Heart left ventricle (tissue), 16 donors: ENCODE data around the gene TGFB2. TPM values are rescaled to one million over a fixed set of nuclear protein-coding genes. Genes with fewer than 3 reads are reported as not detected.

Experiments used
- ATAC-seq, 4 donors: fragments of 200-7000 bp; cut with Tn5 transposase; one replicate each; pipeline ENCODE4 v1.9.1; 2020 to 2022; ENCODE audit warnings: moderate library complexity in 4 of 4, mild to moderate bottlenecking in 3 of 4, moderate number of reproducible peaks in 1 of 4
- DNase-seq, 5 donors: peaks; one replicate each; pipeline ENCODE4 v3.0.0-alpha.2; 2020
- H3K27ac ChIP-seq, 12 donors: fragments of 200-600 bp; sonication (generic) in 4 of 12; one replicate each; pipeline versions ENCODE4 v1.5.0 to v1.8.0; 2016 to 2022; ENCODE audit warnings: mild to moderate bottlenecking in 2 of 12
- H3K27me3 ChIP-seq, 9 donors: fragments of 200-600 bp; sonication (generic) in 2 of 9; one replicate each; pipeline versions ENCODE4 v1.5.1 to v1.8.0; 2016 to 2022; ENCODE audit warnings: mild to moderate bottlenecking in 3 of 9
- H3K36me3 ChIP-seq, 9 donors: fragments of 200-600 bp; sonication (generic) in 2 of 9; one replicate each; pipeline versions ENCODE4 v1.5.0 to v1.8.0; 2018 to 2022; ENCODE audit warnings: mild to moderate bottlenecking in 2 of 9
- H3K4me1 ChIP-seq, 12 donors: fragments of 200-600 bp; sonication (generic) in 4 of 12; one replicate each; pipeline versions ENCODE4 v1.5.0 to v1.8.0; 2016 to 2022; ENCODE audit warnings: mild to moderate bottlenecking in 3 of 12
- H3K4me3 ChIP-seq, 12 donors: fragments of 200-600 bp; sonication (generic) in 4 of 12; one replicate each; pipeline versions ENCODE4 v1.5.0 to v1.8.0; 2017 to 2022; ENCODE audit warnings: mild to moderate bottlenecking in 9 of 12, moderate library complexity in 4 of 12
- H3K9me3 ChIP-seq, 12 donors: fragments of 200-600 bp; sonication (generic) in 4 of 12; one replicate each; pipeline versions ENCODE4 v1.5.0 to v1.8.0; 2016 to 2022; ENCODE audit warnings: mild to moderate bottlenecking in 1 of 12
- POLR2A ChIP-seq, 2 donors: fragments of 450-650 bp; IDR thresholded peaks; one replicate each; pipeline ENCODE4 v1.6.1; 2017; ENCODE audit warnings: antibody characterized with exemption in 2 of 2, mild to moderate bottlenecking in 2 of 2, moderate library complexity in 2 of 2
- WGBS, 4 donors: extraction: QIAGEN DNeasy Blood & Tissue Kit in 2 of 4; methylation state at CpG; one replicate each; pipeline versions ENCODE4 v1.1.5 to v1.1.7; 2013 to 2018; 5-methylcytosine and 5-hydroxymethylcytosine counted together
- intact Hi-C, 10 donors: fragments of 100-400 bp; cut with DNase I; formaldehyde crosslinking; loops; one replicate each; pipeline versions ENCODE4 v1.11.1 to v1.14.2; 2022
- polyA plus RNA-seq, 2 donors: library from polyadenylated mRNA; stranded (reverse); fragments of 200-250 nt; gene quantifications; one replicate each; pipeline ENCODE4 v1.2.3, GENCODE V29; 2013
- total RNA-seq, 9 donors: library from RNA; depleted of rRNA in 2 of 9; stranded (reverse); fragments of >200 nt in 2 of 9; fragmentation: NEBNext Ultra II Directional in 3 of 9; extraction: Animal tissue kit (Norgen Biotek cat#: 25700) in 3 of 9; gene quantifications; one replicate each; pipeline versions ENCODE4 v1.1.0 to v1.2.4, GENCODE V29; 2016 to 2023
- TF ChIP-seq, protein P1 (sequence below), 12 donors: fragments of 200-600 bp; sonication (generic) in 4 of 12; IDR thresholded peaks; one replicate each; pipeline versions ENCODE4 v1.5.0 to v1.8.0; 2018 to 2022; ENCODE audit warnings: antibody characterized with exemption in 12 of 12, mild to moderate bottlenecking in 5 of 12
- donor health status: ischemic (EF 13 %, LVEDD 7.1; RV severe dilation, severe dysfunction).
- donor health status: healthy with polysubstance abuse.
- donor health status: DM: no; HTN: yes; CAD: no.
- donor health status: DM: no; HTN: no; CAD: no.
- donor health status: ischemic (EF 25% LVEDD 6.9; RV normal size, moderate dysfunction).
- donor health status: ischemic (EF 25% LVEDD 5.7; RV mildly dilated, moderate dysfunction).
- donor health status: healthy.
- donor health status: DM: yes; HTN: yes; CAD: no.
- donor health status: ischemic (EF 35%, LVEDD 5.7; RV mildly dilated, moderate dysfunction).
- donor health status: nonischemic (EF 11% LVEDD 7.7; RV severe dilation, severe dysfunction).
- donor health status: DM: yes; HTN: yes; CAD: no.
- donor health status: PGD.
- donor health status: ischemic (EF 29% LVEDD 5.4; RV normal size, mild dysfunction).
- donor health status: nonischemic (EF 23%, LVEDD 6.1; RV moderate dilation, normal function).

The TGFB2 gene
- total and polyA plus RNA-seq, 11 donors, result 0.76 to 23.6 (median 5.5) TPM

DNA sequence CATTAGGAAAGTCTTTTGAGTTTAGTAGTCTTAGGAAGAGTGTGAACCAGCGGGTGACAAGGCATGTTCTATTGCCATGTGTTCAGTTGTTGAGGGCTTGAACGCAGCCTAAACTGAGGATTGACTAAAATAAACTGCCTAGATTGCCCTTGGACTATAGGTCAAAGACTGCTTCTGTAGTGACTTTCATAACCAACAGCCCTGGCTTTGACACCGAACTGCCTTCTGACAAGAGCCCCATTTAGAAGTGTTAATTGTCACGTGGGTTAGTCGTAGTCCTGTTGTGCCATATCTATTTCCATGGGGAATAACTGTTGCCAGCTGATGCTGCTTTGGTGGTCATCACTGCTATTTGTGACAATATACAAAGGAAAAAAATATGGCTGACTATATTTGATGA, 90.4 kb downstream of the TGFB2 start:
- no peaks in the 10 kb centered on the region for H3K9me3 ChIP-seq
- H3K27me3 ChIP-seq, result no peaks in the 10 kb centered on the region
- peak overlapping the region in 1 of 12 donors; percentile 26 for H3K27ac ChIP-seq
- ATAC-seq (peak in 2 of 4 donors; percentile 26 to 74), DNase-seq (no peak)
- H3K4me3 ChIP-seq, result no peak overlapping the region
- 52 to 62% (median 61%) methylated on average over 5 of the region's 5 CpGs for WGBS, 4 donors
- peaks cover 0 to 39% (median 8%) of the 10 kb centered on the region in 12 donors for H3K4me1 ChIP-seq
- intact Hi-C loops, result no loop called here
- no peak for TF ChIP-seq POLR2A (IDR thresholded peaks at IDR 0.05)
- TF ChIP-seq, protein P1, sequence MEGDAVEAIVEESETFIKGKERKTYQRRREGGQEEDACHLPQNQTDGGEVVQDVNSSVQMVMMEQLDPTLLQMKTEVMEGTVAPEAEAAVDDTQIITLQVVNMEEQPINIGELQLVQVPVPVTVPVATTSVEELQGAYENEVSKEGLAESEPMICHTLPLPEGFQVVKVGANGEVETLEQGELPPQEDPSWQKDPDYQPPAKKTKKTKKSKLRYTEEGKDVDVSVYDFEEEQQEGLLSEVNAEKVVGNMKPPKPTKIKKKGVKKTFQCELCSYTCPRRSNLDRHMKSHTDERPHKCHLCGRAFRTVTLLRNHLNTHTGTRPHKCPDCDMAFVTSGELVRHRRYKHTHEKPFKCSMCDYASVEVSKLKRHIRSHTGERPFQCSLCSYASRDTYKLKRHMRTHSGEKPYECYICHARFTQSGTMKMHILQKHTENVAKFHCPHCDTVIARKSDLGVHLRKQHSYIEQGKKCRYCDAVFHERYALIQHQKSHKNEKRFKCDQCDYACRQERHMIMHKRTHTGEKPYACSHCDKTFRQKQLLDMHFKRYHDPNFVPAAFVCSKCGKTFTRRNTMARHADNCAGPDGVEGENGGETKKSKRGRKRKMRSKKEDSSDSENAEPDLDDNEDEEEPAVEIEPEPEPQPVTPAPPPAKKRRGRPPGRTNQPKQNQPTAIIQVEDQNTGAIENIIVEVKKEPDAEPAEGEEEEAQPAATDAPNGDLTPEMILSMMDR (IDR thresholded peaks at IDR 0.05), result no peak
- H3K36me3 ChIP-seq, result peaks cover 0 to 43% (median 3%) of the 10 kb centered on the region in 9 donors

DNA sequence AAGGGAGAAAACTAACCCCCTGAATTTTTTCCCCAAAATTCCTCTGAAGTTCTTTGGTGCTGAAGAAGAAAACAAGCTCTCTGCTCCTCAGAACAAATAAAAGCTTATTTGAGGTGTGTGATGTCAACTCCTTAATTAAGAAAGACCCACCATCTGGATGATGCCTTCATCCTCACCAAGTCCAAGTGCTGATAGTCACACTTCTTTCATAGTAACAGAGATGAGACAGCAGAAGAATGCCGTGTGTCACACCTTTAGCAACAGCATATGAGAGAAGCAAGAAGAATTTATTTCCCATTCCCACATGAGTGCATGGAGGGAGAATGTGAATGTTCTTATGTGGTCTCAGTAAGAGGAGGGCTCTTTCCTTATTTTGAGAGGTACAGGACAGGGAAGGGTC, 91.2 kb downstream of the TGFB2 start:
- Histone ChIP-seq H3K27ac (no peak overlapping the region), H3K4me1 (peaks cover 0 to 30% (median 8%) of the 10 kb centered on the region in 12 donors), H3K9me3 (no peaks in the 10 kb centered on the region), H3K27me3 (no peaks in the 10 kb centered on the region), H3K4me3 (no peak overlapping the region), H3K36me3 (peaks cover 0 to 47% (median 3%) of the 10 kb centered on the region in 9 donors)
- WGBS, 4 donors, result 92 to 100% (median 98%) methylated on average over 1 of the region's 1 CpG
- DNase-seq (no peak), ATAC-seq (no peak)
- intact Hi-C loops, result no loop called here
- TF ChIP-seq, protein P1 (IDR thresholded peaks at IDR 0.05), result no peak

DNA sequence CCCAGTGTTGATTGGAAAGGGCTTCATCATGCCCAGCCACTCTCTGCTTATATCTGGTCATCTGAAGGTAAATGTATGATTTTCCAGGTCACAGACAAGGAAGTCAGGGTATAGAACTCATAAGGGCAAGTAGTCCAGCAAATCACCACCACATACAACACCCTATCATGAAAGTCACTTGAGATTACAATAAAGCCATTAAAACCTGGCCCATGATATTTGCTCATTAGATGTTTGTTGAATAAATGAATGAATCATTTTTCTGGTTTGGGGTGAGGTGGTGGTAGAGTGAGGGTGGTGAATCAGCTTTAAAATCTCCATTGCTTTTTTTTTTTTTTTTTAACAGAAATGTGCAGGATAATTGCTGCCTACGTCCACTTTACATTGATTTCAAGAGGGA, 91.9 kb downstream of the TGFB2 start:
- TF ChIP-seq, protein P1 (IDR thresholded peaks at IDR 0.05), result no peak
- no peak for TF ChIP-seq POLR2A (IDR thresholded peaks at IDR 0.05)
- intact Hi-C loops, result no loop called here

DNA sequence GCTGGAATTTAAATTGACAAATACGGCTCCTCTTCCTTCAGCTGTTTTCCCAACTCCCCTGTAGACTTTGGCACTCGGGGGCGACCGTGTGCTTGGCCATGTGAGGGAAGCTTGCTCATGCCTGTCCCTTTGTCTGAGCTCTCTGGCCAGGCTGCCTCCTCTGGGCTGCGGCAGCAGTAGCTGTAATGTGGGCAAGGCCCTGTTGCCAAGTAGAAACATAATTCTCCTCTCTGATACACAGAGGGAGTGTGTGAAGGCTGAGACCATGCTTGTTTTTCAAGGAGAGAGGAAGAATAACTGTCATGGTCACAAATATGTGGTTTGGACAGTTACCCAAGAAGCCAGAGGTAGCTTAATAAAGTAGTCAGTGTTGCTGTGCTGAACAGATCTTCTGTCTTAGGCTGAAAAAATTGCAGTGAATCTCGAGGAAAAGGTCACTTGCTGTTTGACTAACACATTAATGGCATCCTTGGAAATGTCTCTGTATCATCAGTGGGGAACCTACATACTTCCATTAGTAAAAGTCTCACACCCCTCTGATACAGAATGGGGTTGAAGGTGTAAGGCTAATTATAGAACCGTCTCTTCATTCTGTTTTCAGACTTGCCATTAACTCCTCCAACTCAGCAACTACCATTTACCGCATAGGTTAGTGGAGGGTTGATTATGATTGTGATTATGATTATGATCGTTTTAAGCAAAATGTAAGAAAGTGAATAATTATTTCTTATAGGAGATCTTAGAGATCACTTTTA, 94.6 kb downstream of the TGFB2 start:
- Histone ChIP-seq H3K4me3 (no peak overlapping the region), H3K36me3 (peaks cover 0 to 43% (median 0%) of the 10 kb centered on the region in 9 donors), H3K27ac (peak overlapping the region in 5 of 12 donors; percentile 20 to 76 (median 63)), H3K27me3 (no peaks in the 10 kb centered on the region), H3K4me1 (peaks cover 0 to 18% (median 4%) of the 10 kb centered on the region in 12 donors), H3K9me3 (no peaks in the 10 kb centered on the region)
- intact Hi-C loops, result no loop called here
- DNase-seq, result peak in 4 of 5 donors; percentile 29 to 40 (median 32)
- whole genome bisulfite sequencing, 4 donors, result 56 to 75% (median 71%) methylated on average over 9 of the region's 9 CpGs
- peak; percentile 76 to 86 (median 81) for ATAC-seq
- TF ChIP-seq, protein P1 (IDR thresholded peaks at IDR 0.05), result peak in 1 of 12 donors; percentile 18
- TF ChIP-seq POLR2A (IDR thresholded peaks at IDR 0.05), result no peak

More for the DNA sequence above, 91.9 kb downstream of the TGFB2 start:
- no peak for ATAC-seq
- H3K4me3 ChIP-seq, result no peak overlapping the region
- no peak overlapping the region for H3K27ac ChIP-seq
- peaks cover 0 to 30% (median 8%) of the 10 kb centered on the region in 12 donors for H3K4me1 ChIP-seq
- 91 to 100% (median 97%) methylated on average over 1 of the region's 1 CpG for WGBS, 4 donors
- H3K27me3 ChIP-seq, result no peaks in the 10 kb centered on the region
- H3K36me3 ChIP-seq, result peaks cover 0 to 52% (median 3%) of the 10 kb centered on the region in 9 donors
- no peaks in the 10 kb centered on the region for H3K9me3 ChIP-seq
- DNase-seq, result no peak
